ENCODE results near the gene SLC1A6.

GRCh38 chr19:14949876-14950275, 29.8 kb downstream of the SLC1A6 start:
- TF ChIP-seq CTCF (conservative IDR thresholded peaks at IDR 0.05 in 1 of 2, IDR thresholded peaks at IDR 0.05 in 1 of 2; ENCODE audit: low read depth in 1 of 2, low read length in 2 of 2), result no peak
- no peak for TF ChIP-seq EZH2 (IDR thresholded peaks at IDR 0.05; ENCODE audit: low read length, missing control alignments)
